Measurements from ENCODE around the gene HTR4.

DNA sequence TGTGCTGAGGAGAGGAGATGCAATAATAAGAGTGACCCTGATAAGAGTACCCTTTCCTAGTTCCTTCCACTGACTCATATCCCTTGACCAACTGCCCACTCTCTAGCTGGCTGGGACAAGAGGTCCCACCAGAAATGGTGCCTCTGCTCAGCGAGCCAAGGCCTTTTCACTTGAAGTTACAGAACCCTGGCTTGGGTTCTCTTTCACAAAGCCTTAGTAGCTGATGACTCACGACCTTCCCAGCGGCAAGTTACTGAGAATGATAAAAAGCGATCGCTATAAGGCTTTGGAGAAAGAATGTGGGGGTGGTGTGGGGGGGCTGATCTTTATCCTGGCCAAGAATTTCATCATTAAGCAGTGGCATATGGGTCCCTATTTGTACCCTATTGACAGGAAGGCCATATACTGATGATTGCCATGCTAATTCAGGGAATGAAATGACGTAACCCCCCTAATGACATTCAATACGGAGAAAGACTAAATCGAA, 180.3 kb downstream of the HTR4 start:
- TF ChIP-seq, protein P1, sequence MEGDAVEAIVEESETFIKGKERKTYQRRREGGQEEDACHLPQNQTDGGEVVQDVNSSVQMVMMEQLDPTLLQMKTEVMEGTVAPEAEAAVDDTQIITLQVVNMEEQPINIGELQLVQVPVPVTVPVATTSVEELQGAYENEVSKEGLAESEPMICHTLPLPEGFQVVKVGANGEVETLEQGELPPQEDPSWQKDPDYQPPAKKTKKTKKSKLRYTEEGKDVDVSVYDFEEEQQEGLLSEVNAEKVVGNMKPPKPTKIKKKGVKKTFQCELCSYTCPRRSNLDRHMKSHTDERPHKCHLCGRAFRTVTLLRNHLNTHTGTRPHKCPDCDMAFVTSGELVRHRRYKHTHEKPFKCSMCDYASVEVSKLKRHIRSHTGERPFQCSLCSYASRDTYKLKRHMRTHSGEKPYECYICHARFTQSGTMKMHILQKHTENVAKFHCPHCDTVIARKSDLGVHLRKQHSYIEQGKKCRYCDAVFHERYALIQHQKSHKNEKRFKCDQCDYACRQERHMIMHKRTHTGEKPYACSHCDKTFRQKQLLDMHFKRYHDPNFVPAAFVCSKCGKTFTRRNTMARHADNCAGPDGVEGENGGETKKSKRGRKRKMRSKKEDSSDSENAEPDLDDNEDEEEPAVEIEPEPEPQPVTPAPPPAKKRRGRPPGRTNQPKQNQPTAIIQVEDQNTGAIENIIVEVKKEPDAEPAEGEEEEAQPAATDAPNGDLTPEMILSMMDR (IDR thresholded peaks at IDR 0.05) = no peak
- TF ChIP-seq EP300 (IDR thresholded peaks at IDR 0.05) = no peak

All from tibial nerve (tissue), 4 donors.